ENCODE data around the gene RIPK4.
"Not testable (repeated sequence)": the region's sequence is repeated elsewhere in the genome, so short reads cannot be mapped to it uniquely, and the experiment has no call there.

Gene RIPK4

GRCh38 chr21:41796476-41797080, 29.7 kb upstream of the RIPK4 start:
- DNase-seq (ENCODE audit: low read depth, low spot score), result no peak
- H3K4me3 ChIP-seq (ENCODE audit: low read depth, low read length), result no peak overlapping the region
- in situ Hi-C loops (cut with HindIII; ENCODE audit: low sequenced_read_pairs), result no loop called here
- TF ChIP-seq, protein P1, sequence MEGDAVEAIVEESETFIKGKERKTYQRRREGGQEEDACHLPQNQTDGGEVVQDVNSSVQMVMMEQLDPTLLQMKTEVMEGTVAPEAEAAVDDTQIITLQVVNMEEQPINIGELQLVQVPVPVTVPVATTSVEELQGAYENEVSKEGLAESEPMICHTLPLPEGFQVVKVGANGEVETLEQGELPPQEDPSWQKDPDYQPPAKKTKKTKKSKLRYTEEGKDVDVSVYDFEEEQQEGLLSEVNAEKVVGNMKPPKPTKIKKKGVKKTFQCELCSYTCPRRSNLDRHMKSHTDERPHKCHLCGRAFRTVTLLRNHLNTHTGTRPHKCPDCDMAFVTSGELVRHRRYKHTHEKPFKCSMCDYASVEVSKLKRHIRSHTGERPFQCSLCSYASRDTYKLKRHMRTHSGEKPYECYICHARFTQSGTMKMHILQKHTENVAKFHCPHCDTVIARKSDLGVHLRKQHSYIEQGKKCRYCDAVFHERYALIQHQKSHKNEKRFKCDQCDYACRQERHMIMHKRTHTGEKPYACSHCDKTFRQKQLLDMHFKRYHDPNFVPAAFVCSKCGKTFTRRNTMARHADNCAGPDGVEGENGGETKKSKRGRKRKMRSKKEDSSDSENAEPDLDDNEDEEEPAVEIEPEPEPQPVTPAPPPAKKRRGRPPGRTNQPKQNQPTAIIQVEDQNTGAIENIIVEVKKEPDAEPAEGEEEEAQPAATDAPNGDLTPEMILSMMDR (IDR thresholded peaks at IDR 0.05; ENCODE audit: low read depth, low read length), result no peak

DNA sequence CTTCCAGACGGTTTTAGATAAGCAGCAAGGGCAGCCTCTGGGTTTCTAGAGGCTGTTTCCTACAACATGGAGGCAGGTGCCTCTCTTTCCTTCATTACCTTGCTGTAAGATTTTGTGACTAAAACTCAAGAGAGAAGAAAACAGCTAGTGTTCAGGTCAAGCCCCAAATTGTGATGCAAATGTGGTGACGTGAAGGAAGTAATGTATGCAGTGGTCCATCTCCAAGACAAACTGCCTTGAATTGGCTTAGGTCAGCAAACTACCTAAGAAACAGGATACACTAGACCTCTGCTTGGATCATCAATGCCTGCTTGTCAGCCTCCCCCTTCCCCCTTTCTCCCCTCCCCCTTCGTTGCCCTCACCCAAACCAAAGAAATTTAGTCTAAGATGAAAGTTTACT, 28.9 kb upstream of the RIPK4 start:
- DNase-seq (ENCODE audit: low read depth, low spot score), result no peak
- in situ Hi-C loops (cut with HindIII; ENCODE audit: low sequenced_read_pairs), result no loop called here
- TF ChIP-seq, protein P1 (IDR thresholded peaks at IDR 0.05; ENCODE audit: low read depth, low read length), result no peak

DNA sequence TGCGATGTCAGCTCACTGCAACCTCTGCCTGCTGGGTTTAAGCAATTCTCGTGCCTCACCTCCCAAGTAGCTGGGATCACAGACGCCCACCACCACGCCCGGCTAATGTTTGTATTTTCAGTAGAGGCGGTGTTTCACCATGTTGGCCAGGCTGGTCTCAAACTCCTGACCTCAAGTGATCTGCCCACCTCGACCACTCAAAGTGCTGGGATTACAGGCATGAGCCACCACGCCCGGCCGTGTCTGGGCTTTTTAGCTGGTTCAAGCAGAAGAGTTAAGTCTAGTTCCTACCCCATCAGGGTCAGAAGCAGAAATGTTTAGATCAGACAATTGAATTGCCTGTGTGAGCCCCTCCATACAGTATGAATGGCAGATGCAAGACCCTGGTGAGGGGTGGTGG, 27.7 kb upstream of the RIPK4 start:
- TF ChIP-seq, protein P1 (IDR thresholded peaks at IDR 0.05; ENCODE audit: low read depth, low read length), result no peak
- H3K4me3 ChIP-seq (ENCODE audit: low read depth, low read length), result no peak overlapping the region
- in situ Hi-C loops (cut with HindIII; ENCODE audit: low sequenced_read_pairs), result no loop called here
- no peak for DNase-seq (ENCODE audit: low read depth, low spot score)

More for the DNA sequence above, 28.9 kb upstream of the RIPK4 start:
- no peak overlapping the region for H3K4me3 ChIP-seq (ENCODE audit: low read depth, low read length)

DNA sequence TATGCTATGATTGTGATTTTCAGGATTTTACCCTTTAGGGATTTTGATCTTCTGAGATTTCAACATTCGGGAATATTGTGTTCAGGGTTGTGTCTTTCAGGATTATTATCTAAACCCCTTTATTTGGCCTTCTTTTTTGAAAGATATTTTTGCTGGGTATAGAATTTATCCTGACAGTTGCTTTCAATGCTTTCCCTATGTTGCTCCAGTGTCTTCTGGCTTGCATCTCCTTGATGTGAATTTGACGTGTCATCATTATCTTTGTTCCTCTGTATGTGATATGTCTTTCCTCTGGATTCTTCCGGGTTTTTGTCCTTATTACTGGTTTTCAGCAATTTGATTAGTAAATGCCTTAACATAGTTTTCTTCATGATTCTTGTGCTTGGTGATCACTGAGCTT, 25.9 kb upstream of the RIPK4 start:
- H3K4me3 ChIP-seq (ENCODE audit: low read depth, low read length), result no peak overlapping the region
- DNase-seq (ENCODE audit: low read depth, low spot score), result no peak
- in situ Hi-C loops (cut with HindIII; ENCODE audit: low sequenced_read_pairs), result no loop called here
- TF ChIP-seq, protein P1 (IDR thresholded peaks at IDR 0.05; ENCODE audit: low read depth, low read length), result no peak

DNA sequence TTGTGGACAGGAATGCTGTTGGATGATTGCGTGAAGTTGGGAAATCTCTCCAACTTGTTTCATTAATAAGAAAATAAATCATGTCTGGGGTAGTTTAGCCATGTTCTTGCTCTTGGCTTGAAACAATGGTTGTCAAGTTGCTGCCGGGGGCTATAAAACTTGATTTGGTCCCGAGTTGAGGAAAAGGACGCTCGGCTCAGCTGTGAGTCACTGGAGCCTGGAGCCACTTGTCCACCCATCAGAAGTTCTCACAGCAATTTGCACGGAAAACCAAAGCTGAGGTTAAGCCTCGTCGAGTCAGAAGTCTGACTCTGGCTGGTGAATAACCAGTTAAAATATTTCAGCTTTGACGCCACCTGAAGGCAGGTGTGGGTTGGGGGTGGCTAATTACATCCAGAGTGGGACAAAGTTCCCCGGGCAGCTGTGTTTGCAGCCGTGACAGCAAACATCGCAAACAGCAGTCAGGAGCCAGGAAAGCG, 19.7 kb upstream of the RIPK4 start:
- peak; percentile 46 for DNase-seq (ENCODE audit: low read depth, low spot score)

DNA sequence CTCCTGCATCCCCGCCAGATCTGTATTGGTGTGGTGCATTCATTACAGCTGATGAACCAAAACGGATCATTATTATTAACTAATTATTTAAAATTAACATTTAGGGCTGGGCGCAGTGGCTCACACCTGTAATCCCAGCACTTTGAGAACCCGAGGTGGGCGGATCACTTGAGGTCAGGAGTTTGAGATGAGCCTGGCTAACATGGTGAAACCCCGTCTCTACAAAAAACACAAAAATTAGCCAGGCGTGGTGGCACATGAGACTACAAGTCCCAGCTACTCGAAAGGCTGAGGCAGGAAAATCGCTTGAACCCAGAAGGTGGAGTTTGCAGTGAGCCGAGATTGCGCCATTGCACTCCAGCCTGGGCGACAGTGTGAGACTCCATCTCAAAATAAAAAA, 18.4 kb upstream of the RIPK4 start:
- DNase-seq (ENCODE audit: low read depth, low spot score); in situ Hi-C loops (cut with HindIII; ENCODE audit: low sequenced_read_pairs); H3K4me3 ChIP-seq (ENCODE audit: low read depth, low read length): not testable (repeated sequence)

More for the DNA sequence above, 19.7 kb upstream of the RIPK4 start:
- TF ChIP-seq, protein P1 (IDR thresholded peaks at IDR 0.05; ENCODE audit: low read depth, low read length), result no peak
- in situ Hi-C loops (cut with HindIII; ENCODE audit: low sequenced_read_pairs), result no loop called here
- H3K4me3 ChIP-seq (ENCODE audit: low read depth, low read length), result no peak overlapping the region

- TF ChIP-seq, protein P1 (IDR thresholded peaks at IDR 0.05; ENCODE audit: low read depth, low read length), result no peak
- in situ Hi-C loops (cut with HindIII; ENCODE audit: low sequenced_read_pairs), result no loop called here
- no peak for DNase-seq (ENCODE audit: low read depth, low spot score)
- no peak overlapping the region for H3K4me3 ChIP-seq (ENCODE audit: low read depth, low read length)
These were observed 17.7 kb upstream of the RIPK4 start for GRCh38 chr21:41784456-41785102.

All from astrocyte of the spinal cord (primary cell).